ENCODE data around the gene CLASP1.

GRCh38 chr2:121648206-121649148 lies 785 bp downstream of the CLASP1 start:
- TF ChIP-seq CTCF (IDR thresholded peaks at IDR 0.05), result no peak
- no peak for TF ChIP-seq POLR2A (IDR thresholded peaks at IDR 0.05)

All from heart left ventricle (tissue), 13 donors.